Breast epithelium (tissue), 3 donors: ENCODE results near the gene MYEF2.

Source experiments
- CTCF ChIP-seq, 3 donors: fragments of 450-650 bp; IDR thresholded peaks; one replicate each; pipeline ENCODE4 v1.5.1; 2016 to 2017; ENCODE audit warnings: antibody characterized with exemption in 3 of 3, mild to moderate bottlenecking in 3 of 3, moderate library complexity in 3 of 3
- POLR2A ChIP-seq: fragments of 450-650 bp; IDR thresholded peaks from one replicate; pipeline ENCODE4 v1.6.1; 2016; ENCODE audit warnings: antibody characterized with exemption, mild to moderate bottlenecking, moderate library complexity
- POLR2AphosphoS5 ChIP-seq, 3 donors: sonication (generic); formaldehyde crosslinking; IDR thresholded peaks; one replicate each; pipeline ENCODE4 v1.6.1; 2017; ENCODE audit warnings: antibody characterized with exemption in 3 of 3

GRCh38 chr15:48096813-48097212, 81.3 kb downstream of the MYEF2 start:
- no peak for TF ChIP-seq CTCF (IDR thresholded peaks at IDR 0.05)
- TF ChIP-seq POLR2AphosphoS5 (IDR thresholded peaks at IDR 0.05): no peak
- no peak for TF ChIP-seq POLR2A
